DMS114 treated with DMSO at 0.1 percent for 48 hours (cell line): ENCODE measurements around the gene WBP1L.
"Not testable (repeated sequence)": the region's sequence is repeated elsewhere in the genome, so short reads cannot be mapped to it uniquely, and the experiment has no call there.

Experiments
- DNase-seq: peaks from one replicate; lab custom pipeline; 2025; ENCODE audit not compliant: unreplicated experiment; lab: John Stamatoyannopoulos, UW

WBP1L gene

DNA sequence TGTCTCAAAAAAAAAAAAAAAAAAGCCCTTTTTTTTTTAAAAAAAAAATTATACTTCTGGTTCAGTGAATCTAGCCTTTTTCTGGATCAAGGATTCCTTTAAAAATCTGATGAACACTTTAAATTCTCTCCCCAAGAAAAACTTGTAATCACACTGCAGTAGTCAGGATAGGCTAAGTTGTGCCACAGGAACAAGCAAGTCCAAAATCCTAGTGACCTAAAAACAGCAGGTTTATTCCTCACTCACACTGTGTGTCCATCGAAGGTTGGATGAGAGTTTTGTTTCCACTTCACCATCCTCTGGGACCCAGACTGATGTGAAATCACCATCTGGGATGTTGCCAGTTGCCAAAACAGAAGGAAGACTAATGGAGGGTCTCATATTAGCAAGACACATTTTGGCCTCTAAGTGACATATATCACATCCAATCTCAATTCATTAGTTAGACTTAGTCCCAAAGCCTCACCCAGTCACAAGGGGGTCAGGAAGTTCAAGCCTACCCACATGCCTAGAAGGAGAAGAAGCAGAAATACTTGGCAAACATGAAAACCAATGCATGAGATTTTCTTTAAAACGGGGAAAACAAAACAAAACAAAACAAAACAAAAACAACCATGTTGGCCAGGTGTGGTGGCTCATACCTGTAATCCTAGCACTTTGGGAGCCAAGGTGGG is 60.8 kb downstream of the WBP1L start:
- DNase-seq = no peak

DNA sequence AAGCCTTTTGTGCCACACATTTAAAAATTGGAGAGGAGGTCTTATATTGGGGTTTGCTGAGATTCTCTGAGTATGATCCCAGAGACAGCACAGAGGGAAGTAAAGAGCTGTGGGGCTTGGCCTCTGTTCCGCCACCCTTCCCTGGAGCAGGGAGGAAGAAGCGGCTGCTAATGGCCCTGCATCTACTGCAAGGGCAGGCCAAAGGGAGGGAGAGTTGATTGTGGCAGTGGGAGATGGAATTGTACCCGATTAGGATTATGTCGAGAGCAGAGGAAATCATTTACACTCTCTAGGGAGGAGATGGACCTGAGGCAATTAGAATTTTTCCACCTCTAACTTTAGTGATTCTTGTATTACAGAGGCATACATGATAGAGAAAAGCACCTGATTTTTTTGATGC is 64.6 kb downstream of the WBP1L start:
- no peak for DNase-seq

DNA sequence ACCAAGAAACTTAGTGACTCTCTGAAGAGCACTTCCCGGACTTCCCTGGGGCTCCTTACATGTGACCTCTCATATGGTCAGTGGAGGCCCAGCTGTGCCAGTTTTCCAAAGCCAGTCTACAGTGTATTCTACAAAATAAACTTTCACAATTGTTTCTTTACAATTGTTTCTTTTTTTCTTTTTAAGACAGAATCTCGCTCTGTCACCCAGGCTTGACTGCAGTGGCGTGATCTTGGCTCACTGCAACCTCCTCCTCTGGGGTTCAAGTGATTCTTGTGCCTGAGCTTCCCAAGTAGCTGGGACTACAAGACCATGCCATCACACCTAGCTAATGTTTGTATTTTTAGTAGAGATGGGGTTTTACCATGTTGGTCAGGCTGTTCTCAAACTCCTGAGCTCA is 67.6 kb downstream of the WBP1L start:
- DNase-seq = no peak

DNA sequence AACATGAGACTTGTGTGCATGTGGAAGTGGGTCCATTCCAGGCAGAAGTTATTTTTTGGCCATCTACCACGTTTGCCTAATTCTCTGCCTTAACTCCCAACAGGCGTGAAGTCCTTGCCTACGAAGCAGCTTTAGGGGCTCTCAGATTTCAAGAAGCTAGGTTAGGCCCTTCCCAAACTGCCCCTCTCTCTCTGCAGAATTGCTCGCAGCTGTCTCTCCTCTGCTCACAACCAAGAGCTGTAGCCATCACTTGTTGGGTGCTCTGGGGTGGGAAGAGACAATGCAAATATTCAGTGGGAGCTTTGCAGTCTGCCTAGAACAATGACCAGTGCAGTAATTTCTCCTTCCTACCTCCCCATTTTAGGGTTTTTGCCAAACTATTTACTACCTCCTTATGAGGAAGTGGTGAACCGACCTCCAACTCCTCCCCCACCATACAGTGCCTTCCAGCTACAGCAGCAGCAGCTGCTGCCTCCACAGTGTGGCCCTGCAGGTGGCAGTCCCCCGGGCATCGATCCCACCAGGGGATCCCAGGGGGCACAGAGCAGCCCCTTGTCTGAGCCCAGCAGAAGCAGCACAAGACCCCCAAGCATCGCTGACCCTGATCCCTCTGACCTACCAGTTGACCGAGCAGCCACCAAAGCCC is 68.6 kb downstream of the WBP1L start:
- DNase-seq = no peak

DNA sequence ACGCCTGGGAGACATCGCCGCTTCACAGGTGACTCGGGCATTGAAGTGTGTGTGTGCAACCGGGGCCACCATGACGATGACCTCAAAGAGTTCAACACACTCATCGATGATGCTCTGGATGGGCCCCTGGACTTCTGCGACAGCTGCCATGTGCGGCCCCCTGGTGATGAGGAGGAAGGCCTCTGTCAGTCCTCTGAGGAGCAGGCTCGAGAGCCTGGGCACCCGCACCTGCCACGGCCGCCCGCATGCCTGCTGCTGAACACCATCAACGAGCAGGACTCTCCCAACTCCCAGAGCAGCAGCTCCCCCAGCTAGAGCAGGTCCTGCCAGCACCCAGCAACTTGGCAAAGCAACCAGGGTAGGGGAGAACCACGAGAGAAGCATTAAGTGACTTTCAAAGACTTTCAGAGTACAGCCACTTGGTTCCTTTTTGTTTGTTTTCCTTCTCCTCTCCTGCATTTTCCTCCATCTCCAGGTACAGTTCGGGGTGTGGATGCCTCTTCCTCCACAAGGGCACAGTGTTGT is 69.3 kb downstream of the WBP1L start:
- DNase-seq = no peak

DNA sequence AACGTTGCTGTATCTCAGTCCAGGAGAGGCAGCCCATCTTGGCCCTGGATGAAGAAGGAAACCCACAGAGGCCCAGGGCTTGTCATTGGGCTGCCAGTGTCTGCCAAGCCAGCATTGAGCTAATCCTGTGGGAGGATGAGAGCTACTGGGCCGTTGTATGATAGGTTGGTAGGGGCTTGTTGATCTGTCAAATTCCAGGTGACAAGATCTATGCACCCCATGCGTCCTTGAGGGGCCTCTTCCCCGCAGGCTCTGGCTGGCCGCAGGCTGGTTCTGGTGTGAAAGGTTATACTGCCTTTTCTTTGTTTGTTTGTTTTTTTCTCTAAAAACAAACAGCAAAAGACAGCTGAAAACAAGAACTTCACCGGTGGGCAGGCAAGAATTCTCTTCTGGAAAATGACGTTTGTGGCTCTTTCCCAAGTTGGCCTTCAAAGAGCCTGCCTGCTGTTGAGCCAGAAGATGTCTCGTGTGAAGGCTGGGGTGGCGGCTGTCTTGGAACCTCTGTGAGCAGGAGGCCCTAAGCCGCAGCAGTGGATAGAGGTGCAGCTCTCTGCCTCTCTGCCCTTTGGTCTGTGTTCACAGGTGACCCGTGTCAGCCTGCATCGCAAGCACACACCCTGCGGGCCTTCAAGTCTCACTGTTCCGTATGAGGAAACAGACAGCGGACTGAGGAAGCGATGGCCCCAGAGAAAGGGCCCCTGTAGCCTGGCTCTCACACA is 70.1 kb downstream of the WBP1L start:
- DNase-seq = no peak

DNA sequence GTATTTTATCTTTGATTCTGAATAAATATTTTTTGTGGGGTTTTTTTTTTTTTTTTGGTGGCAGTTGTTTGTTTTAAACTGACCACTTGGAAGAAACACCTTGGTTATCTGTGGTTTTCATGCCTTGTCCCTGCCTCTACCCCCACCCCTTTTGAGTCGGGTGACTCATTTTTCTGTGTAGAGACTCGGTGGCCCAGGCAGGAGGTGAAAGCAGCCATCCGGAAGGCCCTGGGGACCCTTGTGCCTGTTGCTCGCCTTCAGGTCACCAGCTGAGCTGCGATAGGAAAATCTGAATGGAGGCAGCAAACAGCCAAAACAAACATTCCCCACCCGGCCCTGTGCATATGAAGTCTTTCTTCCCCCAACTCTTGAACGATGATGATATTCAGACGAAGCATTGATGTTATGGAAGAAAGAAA is 70.7 kb downstream of the WBP1L start:
- no peak for DNase-seq

DNA sequence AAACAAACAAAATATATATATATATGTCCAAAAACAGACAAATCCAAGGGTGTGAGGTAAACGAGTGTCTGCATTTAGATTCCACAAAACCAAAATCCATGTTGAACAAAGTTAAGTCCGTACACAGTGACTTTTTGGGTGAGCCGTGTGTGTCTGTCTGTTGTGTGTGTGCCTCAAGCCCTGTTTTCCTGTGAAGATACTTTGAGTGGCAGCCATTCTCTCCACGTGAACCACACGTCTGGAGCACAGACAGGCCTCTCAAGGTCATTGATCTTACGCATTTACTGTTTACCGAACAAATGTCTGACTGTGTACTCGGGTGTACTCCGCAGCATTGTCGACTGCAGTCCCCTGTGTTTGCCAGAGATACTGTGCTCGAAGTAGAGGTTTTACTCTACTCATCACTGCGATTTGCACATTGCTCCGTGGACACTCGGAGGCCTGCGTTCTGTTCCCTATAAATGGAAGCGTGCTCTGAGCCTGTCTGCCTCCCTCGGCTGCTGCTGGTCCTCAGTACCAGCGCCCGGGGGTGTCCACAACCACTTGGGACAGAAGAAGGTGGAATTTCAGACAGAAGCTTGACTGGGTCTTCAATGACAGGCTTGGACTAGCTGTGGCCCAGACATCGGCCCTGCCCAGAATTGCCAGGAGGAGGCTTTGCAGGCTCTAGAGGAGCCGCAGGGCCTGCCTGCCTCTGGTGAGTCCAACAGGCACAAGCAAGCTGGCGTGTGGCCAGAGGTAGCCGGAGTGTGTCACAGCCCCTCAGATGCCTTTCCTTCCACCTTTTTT is 71.3 kb downstream of the WBP1L start:
- DNase-seq = no peak

DNA sequence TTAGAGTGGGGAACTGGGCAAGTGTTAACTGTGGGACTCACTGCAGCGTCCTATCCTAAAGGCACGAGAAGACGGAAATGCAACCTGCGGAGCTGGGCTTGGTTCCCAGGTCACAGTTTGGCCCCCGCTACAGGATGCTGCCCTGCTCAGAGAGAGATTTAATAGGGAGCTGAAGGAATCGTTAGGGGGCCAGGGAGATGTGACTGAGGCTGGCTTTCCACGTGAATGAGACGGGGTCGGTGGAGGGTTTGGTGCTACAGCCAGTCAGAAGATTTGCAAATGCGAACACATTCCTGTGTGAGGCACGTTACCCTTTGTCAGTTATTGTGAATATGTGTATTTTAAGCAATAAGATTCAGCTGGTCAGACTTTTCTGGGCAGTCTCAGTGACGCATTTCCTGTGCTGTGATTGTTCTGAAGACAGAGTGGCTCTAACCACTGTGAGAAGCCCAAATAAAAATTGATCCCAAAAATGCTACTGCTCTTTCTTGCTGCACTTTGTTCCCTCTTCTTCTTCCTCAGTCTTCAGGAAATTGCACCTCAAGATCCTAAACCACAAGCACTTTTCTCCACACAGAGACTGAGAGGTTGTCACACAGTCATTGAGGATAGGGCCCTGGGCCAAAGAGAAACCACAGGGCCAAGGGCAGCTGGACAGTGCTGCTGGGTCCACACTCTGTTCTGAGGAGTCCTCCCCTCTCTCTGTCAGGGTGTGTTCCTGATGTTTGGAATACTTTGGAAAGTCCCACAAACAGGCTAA is 72.2 kb downstream of the WBP1L start:
- no peak for DNase-seq

DNA sequence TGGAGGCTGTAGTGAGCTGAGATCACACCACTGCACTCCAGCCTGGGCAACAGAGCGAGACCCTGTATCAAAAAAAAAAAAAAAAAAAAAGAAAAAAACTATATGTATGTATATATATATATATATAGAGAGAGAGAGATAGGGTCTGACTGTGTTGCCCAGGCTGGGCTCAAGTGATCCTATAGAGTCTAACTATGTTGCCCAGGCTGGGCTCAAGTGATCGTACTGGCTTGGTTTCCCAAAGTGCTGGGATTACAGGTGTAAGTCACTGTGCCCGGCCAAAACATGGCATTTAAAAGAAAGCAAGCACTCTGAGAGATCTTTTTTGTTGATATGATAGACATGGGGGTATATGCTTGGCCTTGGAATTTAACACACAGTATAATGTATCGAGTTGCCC is 73.4 kb downstream of the WBP1L start:
- no peak for DNase-seq

DNA sequence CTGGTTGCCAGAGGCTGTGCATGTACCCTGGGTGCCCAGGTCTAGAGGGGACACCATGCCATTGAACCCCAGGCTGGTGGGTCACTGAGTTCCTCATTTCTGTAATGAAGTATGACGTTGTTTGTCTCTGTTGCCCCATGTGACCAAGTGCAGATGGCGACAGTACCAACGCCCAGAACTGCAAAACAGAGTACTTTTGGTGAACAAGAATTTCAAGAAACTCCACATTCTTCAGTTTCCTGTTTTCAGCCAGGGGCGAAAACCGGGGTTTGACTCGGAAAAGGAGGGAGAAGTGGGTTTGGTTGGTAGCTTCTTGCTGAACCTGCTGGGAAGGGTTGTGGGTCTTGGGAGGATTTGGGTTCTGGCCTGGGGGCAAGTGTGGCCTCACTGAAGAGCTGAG is 75.3 kb downstream of the WBP1L start:
- no peak for DNase-seq

DNA sequence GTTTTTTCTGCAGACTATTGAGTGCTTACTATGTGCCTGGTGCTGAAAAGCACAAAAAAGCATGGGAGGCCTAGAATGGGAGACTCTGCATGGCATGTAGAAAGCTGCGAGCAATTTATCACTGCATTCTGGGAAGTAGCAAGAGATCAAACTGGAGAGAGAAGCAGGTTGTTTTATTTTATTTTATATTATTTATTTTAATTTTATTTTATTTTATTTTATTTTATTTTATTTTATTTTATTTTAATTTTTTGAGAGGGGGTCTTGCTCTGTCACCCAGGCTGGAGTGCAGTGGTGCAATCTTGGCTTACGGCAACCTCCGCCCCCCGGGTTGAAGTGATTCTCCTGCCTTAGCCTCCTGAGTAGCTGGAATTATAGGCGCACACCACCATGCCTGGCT is 76.3 kb downstream of the WBP1L start:
- DNase-seq = not testable (repeated sequence)

DNA sequence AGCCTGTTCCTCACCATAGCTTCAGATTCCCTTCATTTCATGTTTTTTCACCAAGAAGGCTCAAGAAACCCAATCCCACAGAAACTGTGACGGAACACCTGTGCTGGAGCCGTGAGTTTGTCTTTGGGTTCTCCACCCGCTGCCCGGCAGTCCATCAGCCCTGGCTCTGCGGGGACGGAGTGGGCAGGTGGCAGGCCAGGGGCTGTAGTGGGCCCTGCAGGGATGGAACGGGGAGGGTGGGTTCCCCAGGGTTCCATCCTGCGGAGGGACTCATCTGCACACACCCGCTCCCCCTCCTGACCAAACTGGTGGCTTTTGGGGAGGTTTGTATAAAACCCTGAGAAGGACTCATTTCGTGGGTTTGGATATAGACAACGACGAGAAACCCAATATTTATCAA is 78.5 kb downstream of the WBP1L start:
- DNase-seq = no peak

DNA sequence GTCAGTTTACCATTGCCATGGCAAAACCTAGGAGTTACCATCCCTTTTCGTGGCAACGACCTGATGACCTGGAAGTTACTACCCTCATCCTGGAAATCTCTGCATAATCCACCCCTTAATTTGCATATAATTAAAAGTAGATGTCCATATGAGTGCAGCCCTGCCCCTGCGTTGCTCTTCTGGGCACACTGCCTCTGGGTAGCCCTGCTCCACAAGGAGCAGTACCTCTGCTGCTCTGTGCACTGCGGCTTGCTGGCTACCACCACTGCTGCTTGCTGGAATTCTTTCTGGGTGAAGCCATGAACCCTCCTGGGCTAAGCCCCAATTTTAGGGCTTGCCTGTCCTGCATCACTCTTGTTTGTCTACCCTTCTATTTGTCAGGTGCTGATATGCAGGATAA is 80.9 kb downstream of the WBP1L start:
- DNase-seq = no peak

DNA sequence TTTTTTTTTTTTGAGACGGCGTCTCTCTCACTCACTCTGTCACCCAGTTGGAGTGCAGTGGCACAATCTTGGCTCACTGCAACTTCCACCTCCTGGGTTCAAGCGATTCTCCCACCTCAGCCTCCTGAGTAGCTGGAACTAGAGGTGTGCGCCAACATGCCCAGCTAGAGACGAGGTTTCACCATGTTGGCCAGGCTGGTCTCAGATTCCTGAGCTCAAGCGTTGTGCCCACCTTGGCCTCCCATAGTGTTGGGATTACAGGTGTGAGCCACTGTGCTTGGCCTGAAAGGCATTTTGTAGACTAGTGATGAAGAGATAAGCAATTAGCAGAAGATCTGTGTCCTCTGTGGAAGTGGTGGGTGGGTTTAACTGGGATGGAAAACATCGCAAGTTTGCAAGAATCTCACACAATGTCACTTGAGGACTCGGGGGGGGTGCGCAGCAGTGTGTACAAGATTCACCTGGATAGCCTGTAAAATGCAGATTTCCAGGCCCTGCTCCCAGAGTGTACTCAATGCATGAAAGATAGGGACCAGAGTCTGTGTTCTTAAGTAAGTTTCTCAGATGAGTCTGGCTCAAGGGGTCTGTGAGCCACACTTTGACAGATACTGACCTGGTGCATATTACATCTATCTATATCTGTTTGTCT is 82.5 kb downstream of the WBP1L start:
- DNase-seq = no peak

DNA sequence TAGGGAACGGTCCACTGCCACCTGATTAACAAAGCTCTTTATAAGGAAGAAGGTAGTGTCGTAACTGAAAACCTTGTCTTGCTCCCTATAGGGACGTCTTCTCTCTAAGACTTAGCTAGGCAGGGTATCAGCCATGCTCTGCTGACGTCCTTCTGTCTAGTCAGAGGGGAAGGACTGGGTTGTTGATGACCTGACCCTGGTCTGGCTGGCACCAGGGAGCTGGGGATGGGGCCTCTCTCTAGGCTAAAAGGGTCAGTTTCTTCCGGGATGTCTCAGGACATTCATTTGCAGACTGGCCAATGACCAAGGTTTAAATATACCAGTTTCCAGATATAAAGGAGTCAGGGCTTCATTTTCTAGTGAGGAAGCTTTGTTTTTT is 83.8 kb downstream of the WBP1L start:
- no peak for DNase-seq

DNA sequence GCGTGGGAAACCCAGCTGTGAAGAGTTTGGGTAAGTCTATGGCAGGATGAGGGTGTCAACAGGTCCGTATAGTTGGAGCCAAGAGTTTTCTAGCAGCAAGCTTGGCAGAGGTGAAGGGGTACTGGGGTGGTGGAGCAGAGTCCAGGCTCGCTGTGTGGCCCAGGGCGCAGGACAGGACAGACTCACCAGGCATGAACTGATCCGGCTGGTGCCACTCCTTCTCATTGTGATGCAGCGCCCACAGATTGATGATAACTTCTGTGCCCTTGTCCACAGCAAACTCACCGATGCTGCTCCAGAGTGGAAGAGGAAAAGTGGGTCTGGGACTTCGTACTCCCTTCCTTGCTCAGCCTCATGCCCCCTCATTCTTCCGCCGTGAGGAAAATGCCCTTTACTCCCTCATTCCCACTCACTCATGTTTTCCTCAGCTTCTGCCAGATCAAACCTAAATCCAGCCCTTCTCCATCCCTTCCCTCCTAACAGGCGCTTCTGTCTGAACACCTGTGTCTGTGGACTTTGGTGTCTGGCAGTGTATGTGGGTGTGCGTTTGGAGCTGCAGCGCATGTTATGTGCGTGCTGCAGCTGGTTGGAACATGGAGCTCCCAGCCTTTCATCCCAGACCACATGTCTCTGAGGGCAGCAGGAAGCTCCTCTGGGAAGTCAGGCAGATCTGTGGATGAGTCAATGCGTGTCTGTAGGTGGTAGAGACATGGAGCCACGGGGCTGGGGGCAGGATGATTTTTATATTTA is 87.7 kb downstream of the WBP1L start:
- no peak for DNase-seq

DNA sequence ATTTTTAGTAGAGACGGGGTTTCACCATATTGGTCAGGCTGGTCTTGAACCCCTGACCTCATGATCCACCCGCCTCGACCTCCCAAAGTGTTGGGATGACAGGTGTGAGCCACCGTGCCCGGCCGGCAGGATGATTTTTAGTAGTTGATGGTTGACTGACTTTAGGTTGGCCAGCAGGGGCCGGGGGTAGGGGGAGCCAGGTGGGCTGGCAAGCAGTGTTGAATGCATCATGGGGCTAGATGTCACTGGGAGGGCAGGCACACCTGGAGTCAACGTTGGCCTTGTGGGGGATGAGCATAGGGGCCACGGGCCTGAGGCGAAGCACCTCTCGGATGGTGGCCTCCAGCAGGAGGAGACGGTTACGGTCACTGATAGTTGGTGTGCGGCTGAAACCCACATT is 88.5 kb downstream of the WBP1L start:
- no peak for DNase-seq

DNA sequence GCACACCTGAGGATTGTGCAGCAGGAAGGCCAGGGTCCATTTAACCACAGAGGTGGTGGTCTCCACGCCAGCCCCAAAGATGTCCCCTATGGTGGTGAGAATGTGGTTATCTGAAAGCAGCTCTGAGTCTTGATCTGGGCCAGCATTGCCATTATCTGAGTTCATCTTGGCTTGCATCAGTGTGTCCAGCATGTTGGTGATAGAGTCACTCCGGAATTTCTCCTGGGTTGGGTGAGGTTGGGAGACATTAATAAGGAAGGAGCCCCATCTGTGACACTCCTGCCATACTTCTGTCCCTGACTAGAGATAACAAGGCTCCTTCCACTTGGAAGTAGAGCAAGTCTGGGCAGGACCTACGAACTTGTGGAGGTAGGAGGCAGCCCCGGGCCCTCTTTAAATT is 89.2 kb downstream of the WBP1L start:
- no peak for DNase-seq

DNA sequence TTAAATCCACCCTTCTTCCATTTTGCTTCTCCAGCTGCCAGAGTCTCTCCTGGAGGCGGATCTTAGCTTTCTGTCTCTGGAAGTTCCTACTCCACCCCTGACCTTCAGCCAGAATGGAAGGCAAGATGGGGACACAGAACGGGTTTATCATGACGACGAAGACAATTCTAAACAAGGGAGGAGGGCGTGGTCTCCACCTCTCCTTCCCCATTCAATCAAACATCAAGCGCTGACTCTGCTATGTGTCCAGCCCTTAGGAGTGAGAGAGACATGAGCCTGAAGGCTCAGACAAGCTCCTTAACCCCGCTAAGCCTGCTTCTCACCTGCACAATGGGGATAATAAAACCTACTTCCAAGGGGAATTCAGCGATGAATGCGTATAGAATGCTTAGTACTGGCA is 90.4 kb downstream of the WBP1L start:
- no peak for DNase-seq
